ENCODE data around the gene CDC42BPG. TPM values are rescaled to one million over a fixed set of nuclear protein-coding genes. Genes with fewer than 3 reads are reported as not detected.

The CDC42BPG gene
- total and polyA plus RNA-seq, 10 of the 15 experiments (the other 5 are each of a cell fraction or from before 2014, with no cell fraction given) = 0.02 to 1.3 (median 0.09) TPM; not detected in 1

- no peaks in the 10 kb centered on the region for H3K36me3 ChIP-seq (ENCODE audit: control insufficient read depth in 2 of 2, insufficient read depth in 2 of 2, low read length in 1 of 2)
- H3K9ac ChIP-seq (ENCODE audit: control insufficient read depth, insufficient read depth, low read length) = no peak overlapping the region
- no peak for ATAC-seq
- H3K27ac ChIP-seq (ENCODE audit: control insufficient read depth, insufficient read depth) = no peak overlapping the region
- 64% methylated on average over 8 of the region's 8 CpGs for WGBS (ENCODE audit: insufficient coverage, insufficient replicate concordance, low lambda C conversion rate, missing lambda C conversion rate)
- H3K4me1 ChIP-seq (ENCODE audit: control insufficient read depth, insufficient read depth, low read length) = peaks cover 34% of the 10 kb centered on the region
- POLR2A ChIA-PET = interaction anchor here (19.9 kb wide), 1 partner anchor 25 kb away, joined by 620 read pairs; no protein-coding TSS in a partner anchor
- no peak overlapping the region for H2AFZ ChIP-seq (ENCODE audit: control insufficient read depth, low read depth, low read length)
- intact Hi-C loops (cut with micrococcal nuclease; ENCODE audit: unreplicated experiment) = no loop called here
- no peaks in the 10 kb centered on the region for H4K20me1 ChIP-seq (ENCODE audit: control insufficient read depth, insufficient read depth)
- H3K4me2 ChIP-seq (ENCODE audit: control insufficient read depth, insufficient read depth) = no peak overlapping the region
- no peak for FAIRE-seq
- BruUV-seq (replicated peaks) = no TSS peak
- CTCF ChIA-PET = interaction anchor here (1.6 to 30.0 kb wide), 2 partner anchors 9 to 28 kb away, joined by 8 to 1208 read pairs; partner anchors contain the start of gene CDC42BPG
- peaks cover 7% of the 10 kb centered on the region for H3K79me2 ChIP-seq (ENCODE audit: control insufficient read depth, insufficient read depth, low read length)
- H3K9me3 ChIP-seq (replicated peaks; ENCODE audit: control insufficient read depth, insufficient read depth, low read length) = no peaks in the 10 kb centered on the region
- H3K27me3 ChIP-seq (replicated peaks in 1 of 2; ENCODE audit: control insufficient read depth in 2 of 2, insufficient read depth in 2 of 2, low read length in 1 of 2) = no peaks in the 10 kb centered on the region
- H3K4me3 ChIP-seq = no peak overlapping the region
- SMC1A ChIA-PET (ENCODE audit: uncharacterized antibody, unreplicated experiment) = interaction anchor here (0.6 to 6.1 kb wide), 3 partner anchors 22 to 69 kb away, joined by 3 to 54 read pairs (median 3); no protein-coding TSS in a partner anchor
- DNase-seq (ENCODE audit: low read depth, low spot score) = no peak
- RAD21 ChIA-PET (ENCODE audit: unreplicated experiment) = interaction anchor here (1.4 to 12.5 kb wide), 3 partner anchors 11 to 34 kb away, joined by 3 to 253 read pairs (median 217); no protein-coding TSS in a partner anchor
- in situ Hi-C loops (cut with MboI) = no loop called here
- TF ChIP-seq RELA (IDR thresholded peaks at IDR 0.05; ENCODE audit: borderline replicate concordance, partially characterized antibody) (no peak), NFYB (IDR thresholded peaks at IDR 0.05; ENCODE audit: insufficient read depth, low read depth, low read length) (no peak), JUNB (IDR thresholded peaks at IDR 0.05) (no peak), STAT1 (conservative IDR thresholded peaks at IDR 0.05) (no peak), BCL11A (IDR thresholded peaks at IDR 0.05; ENCODE audit: low read depth, low read length) (no peak), SPI1 (IDR thresholded peaks at IDR 0.05; ENCODE audit: borderline replicate concordance, insufficient read depth, low read depth, low read length) (no peak), KLF5 (IDR thresholded peaks at IDR 0.05; ENCODE audit: partially characterized antibody) (no peak), NFXL1 (IDR thresholded peaks at IDR 0.05; ENCODE audit: borderline replicate concordance) (no peak), CREM (IDR thresholded peaks at IDR 0.05; ENCODE audit: low read depth) (no peak), EZH2 (IDR thresholded peaks at IDR 0.05; ENCODE audit: borderline replicate concordance, control insufficient read depth, low read depth, low read length) (no peak), YY1 (IDR thresholded peaks at IDR 0.05; ENCODE audit: low read depth, low read length) (no peak), ZBTB11 (CRISPR knock-in tag; IDR thresholded peaks at IDR 0.05) (no peak), PAX8 (IDR thresholded peaks at IDR 0.05) (no peak)
- TF ChIP-seq, protein P1, sequence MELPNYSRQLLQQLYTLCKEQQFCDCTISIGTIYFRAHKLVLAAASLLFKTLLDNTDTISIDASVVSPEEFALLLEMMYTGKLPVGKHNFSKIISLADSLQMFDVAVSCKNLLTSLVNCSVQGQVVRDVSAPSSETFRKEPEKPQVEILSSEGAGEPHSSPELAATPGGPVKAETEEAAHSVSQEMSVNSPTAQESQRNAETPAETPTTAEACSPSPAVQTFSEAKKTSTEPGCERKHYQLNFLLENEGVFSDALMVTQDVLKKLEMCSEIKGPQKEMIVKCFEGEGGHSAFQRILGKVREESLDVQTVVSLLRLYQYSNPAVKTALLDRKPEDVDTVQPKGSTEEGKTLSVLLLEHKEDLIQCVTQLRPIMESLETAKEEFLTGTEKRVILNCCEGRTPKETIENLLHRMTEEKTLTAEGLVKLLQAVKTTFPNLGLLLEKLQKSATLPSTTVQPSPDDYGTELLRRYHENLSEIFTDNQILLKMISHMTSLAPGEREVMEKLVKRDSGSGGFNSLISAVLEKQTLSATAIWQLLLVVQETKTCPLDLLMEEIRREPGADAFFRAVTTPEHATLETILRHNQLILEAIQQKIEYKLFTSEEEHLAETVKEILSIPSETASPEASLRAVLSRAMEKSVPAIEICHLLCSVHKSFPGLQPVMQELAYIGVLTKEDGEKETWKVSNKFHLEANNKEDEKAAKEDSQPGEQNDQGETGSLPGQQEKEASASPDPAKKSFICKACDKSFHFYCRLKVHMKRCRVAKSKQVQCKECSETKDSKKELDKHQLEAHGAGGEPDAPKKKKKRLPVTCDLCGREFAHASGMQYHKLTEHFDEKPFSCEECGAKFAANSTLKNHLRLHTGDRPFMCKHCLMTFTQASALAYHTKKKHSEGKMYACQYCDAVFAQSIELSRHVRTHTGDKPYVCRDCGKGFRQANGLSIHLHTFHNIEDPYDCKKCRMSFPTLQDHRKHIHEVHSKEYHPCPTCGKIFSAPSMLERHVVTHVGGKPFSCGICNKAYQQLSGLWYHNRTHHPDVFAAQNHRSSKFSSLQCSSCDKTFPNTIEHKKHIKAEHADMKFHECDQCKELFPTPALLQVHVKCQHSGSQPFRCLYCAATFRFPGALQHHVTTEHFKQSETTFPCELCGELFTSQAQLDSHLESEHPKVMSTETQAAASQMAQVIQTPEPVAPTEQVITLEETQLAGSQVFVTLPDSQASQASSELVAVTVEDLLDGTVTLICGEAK (IDR thresholded peaks at IDR 0.05; ENCODE audit: borderline replicate concordance) = no peak
These were observed 39.6 kb upstream of the CDC42BPG start for GRCh38 chr11:64884019-64884418.
